HG02840 (cell line): Measurements from ENCODE around the gene CFI.
"Not testable (repeated sequence)": the region's sequence is repeated elsewhere in the genome, so short reads cannot be mapped to it uniquely, and the experiment has no call there.

Source experiments
- ATAC-seq: cut with Tn5 transposase; IDR thresholded peaks from one replicate; pipeline ENCODE4 v1.9.1; 2021; ENCODE audit warnings: mild to moderate bottlenecking, moderate library complexity, moderate number of reproducible peaks; ENCODE audit not compliant: unreplicated experiment, low FRiP score

Gene CFI

GRCh38 chr4:109801099-109801789 is 555 bp downstream of the CFI start:
- no peak for ATAC-seq

- no peak for ATAC-seq
Observed at GRCh38 chr4:109798866-109799265, 2.9 kb downstream of the CFI start.

- ATAC-seq, result no peak
Observed at GRCh38 chr4:109795059-109795458, 6.7 kb downstream of the CFI start.

- ATAC-seq, result no peak
Observed at GRCh38 chr4:109787807-109788206, 14.0 kb downstream of the CFI start.

- no peak for ATAC-seq
Observed at GRCh38 chr4:109786846-109787245, 15.0 kb downstream of the CFI start.

- not testable (repeated sequence) for ATAC-seq
Observed at GRCh38 chr4:109782092-109782491, 19.7 kb downstream of the CFI start.

- ATAC-seq, result no peak
Observed at GRCh38 chr4:109764789-109765402, 36.9 kb downstream of the CFI start.

GRCh38 chr4:109764376-109764775 is 37.4 kb downstream of the CFI start:
- ATAC-seq, result no peak

- ATAC-seq, result no peak
Observed at GRCh38 chr4:109760682-109761081, 41.1 kb downstream of the CFI start.

- no peak for ATAC-seq
Observed at GRCh38 chr4:109755656-109756055, 46.1 kb downstream of the CFI start.

- ATAC-seq, result no peak
Observed at GRCh38 chr4:109754093-109754857, 47.5 kb downstream of the CFI start.

- ATAC-seq, result no peak
Observed at GRCh38 chr4:109752525-109752924, 49.3 kb downstream of the CFI start.

GRCh38 chr4:109751852-109752251 is 49.9 kb downstream of the CFI start:
- ATAC-seq, result no peak

GRCh38 chr4:109750652-109751244 is 51.1 kb downstream of the CFI start:
- ATAC-seq, result no peak

- ATAC-seq, result no peak
Observed at GRCh38 chr4:109749388-109750082, 52.3 kb downstream of the CFI start.

GRCh38 chr4:109748114-109748513 is 53.7 kb downstream of the CFI start:
- no peak for ATAC-seq

GRCh38 chr4:109746728-109747127 is 55.1 kb downstream of the CFI start:
- no peak for ATAC-seq

- ATAC-seq, result no peak
Observed at GRCh38 chr4:109745830-109746229, 56.0 kb downstream of the CFI start.

GRCh38 chr4:109739547-109739946 is 62.3 kb downstream of the CFI start:
- no peak for ATAC-seq

- no peak for ATAC-seq
Observed at GRCh38 chr4:109738104-109738872, 63.5 kb downstream of the CFI start.
